CD4-positive, alpha-beta T cell treated with Interleukin-2 at 100 ng/mL for 4 hours (primary cell): ENCODE data around the gene TMUB1.
A peak's percentile ranks its signal among the peaks of the same experiment; 100 is the strongest.
"Not testable (repeated sequence)": the region's sequence is repeated elsewhere in the genome, so short reads cannot be mapped to it uniquely, and the experiment has no call there.

Source experiments
- DNase-seq: peaks from one replicate; pipeline ENCODE4 v3.0.0-alpha.2; 2020; ENCODE audit warnings: low spot score

Gene TMUB1

GRCh38 chr7:151053096-151053495 is 30.2 kb downstream of the TMUB1 start:
- no peak for DNase-seq

- DNase-seq = peak; percentile 26
Measured at GRCh38 chr7:151051108-151051507, 32.2 kb downstream of the TMUB1 start.

- no peak for DNase-seq
Measured at GRCh38 chr7:151048911-151049463, 34.3 kb downstream of the TMUB1 start.

GRCh38 chr7:151047976-151048815 is 35.1 kb downstream of the TMUB1 start, which contains the start of gene ASIC3:
Gene ASIC3, plus strand, starts transcription at chr7:151048531. Its CDS starts 355 bp downstream, at chr7:151048886.
- no peak for DNase-seq

GRCh38 chr7:151046603-151047573 is 36.4 kb downstream of the TMUB1 start:
- DNase-seq = no peak

GRCh38 chr7:151045967-151046366 is 37.3 kb downstream of the TMUB1 start:
- no peak for DNase-seq

GRCh38 chr7:151045262-151045661 is 38.0 kb downstream of the TMUB1 start:
- no peak for DNase-seq

GRCh38 chr7:151043959-151044358 is 39.3 kb downstream of the TMUB1 start:
- DNase-seq = no peak

- DNase-seq = not testable (repeated sequence)
Measured at GRCh38 chr7:151043449-151043848, 39.8 kb downstream of the TMUB1 start.

- no peak for DNase-seq
Measured at GRCh38 chr7:151040616-151041375, 42.5 kb downstream of the TMUB1 start.

GRCh38 chr7:151039850-151040548 is 43.3 kb downstream of the TMUB1 start:
- no peak for DNase-seq

- DNase-seq = peak; percentile 55
Measured at GRCh38 chr7:151038951-151039849, 44.1 kb downstream of the TMUB1 start.

- DNase-seq = no peak
Measured at GRCh38 chr7:151035902-151036301, 47.4 kb downstream of the TMUB1 start.

GRCh38 chr7:151035026-151035717 is 48.1 kb downstream of the TMUB1 start:
- DNase-seq = no peak

- DNase-seq = no peak
Measured at GRCh38 chr7:151034312-151035025, 48.8 kb downstream of the TMUB1 start.

GRCh38 chr7:151033864-151034249 is 49.4 kb downstream of the TMUB1 start:
- DNase-seq = no peak

- DNase-seq = no peak
Measured at GRCh38 chr7:151032936-151033863, 50.1 kb downstream of the TMUB1 start.
